ENCODE results near the gene PRXL2C. TPM values are rescaled to one million over a fixed set of nuclear protein-coding genes. Genes with fewer than 3 reads are reported as not detected.
"Not testable (repeated sequence)": the region's sequence is repeated elsewhere in the genome, so short reads cannot be mapped to it uniquely, and the experiment has no call there.

Gene PRXL2C
- total RNA-seq, 1 donor from 2014 or later = 12.6 TPM

DNA sequence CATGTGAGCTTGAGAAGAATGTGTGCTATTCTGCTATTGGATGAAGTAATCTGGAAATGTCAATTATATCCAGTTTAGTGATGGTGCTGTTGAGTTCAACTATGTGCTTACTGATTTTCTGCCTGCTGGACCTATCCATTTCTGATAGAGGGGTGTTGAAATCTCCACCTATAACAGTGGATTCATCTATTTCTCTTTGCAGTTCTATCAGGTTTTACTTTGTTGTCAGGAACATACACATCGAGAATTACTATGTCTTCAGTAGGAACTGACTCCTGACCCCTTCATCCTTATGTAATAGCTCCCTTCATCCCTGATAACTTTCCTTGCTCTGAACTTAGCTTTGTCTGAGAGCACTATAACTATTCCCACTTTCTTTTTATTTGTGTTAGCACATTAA lies 18.7 kb downstream of the PRXL2C start:
- peaks cover 3% of the 10 kb centered on the region for H3K36me3 ChIP-seq (ENCODE audit: insufficient read depth, low read length)
- H3K9me3 ChIP-seq (ENCODE audit: insufficient read depth, low read depth, low read length) = no peaks in the 10 kb centered on the region
- TF ChIP-seq, protein P1, sequence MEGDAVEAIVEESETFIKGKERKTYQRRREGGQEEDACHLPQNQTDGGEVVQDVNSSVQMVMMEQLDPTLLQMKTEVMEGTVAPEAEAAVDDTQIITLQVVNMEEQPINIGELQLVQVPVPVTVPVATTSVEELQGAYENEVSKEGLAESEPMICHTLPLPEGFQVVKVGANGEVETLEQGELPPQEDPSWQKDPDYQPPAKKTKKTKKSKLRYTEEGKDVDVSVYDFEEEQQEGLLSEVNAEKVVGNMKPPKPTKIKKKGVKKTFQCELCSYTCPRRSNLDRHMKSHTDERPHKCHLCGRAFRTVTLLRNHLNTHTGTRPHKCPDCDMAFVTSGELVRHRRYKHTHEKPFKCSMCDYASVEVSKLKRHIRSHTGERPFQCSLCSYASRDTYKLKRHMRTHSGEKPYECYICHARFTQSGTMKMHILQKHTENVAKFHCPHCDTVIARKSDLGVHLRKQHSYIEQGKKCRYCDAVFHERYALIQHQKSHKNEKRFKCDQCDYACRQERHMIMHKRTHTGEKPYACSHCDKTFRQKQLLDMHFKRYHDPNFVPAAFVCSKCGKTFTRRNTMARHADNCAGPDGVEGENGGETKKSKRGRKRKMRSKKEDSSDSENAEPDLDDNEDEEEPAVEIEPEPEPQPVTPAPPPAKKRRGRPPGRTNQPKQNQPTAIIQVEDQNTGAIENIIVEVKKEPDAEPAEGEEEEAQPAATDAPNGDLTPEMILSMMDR (IDR thresholded peaks at IDR 0.05; ENCODE audit: insufficient read depth, low read depth, low read length) = no peak
- TF ChIP-seq EZH2 (IDR thresholded peaks at IDR 0.05; ENCODE audit: insufficient read depth, low read length) = no peak
- H3K79me2 ChIP-seq (ENCODE audit: insufficient read depth, low read length) = no peaks in the 10 kb centered on the region
- no peak overlapping the region for H3K27ac ChIP-seq (ENCODE audit: low read depth, low read length)
- H3K27me3 Mint-ChIP-seq (ENCODE audit: low read depth, unreplicated experiment) = no peaks in the 10 kb centered on the region
- H3K27ac Mint-ChIP-seq (ENCODE audit: unreplicated experiment) = no peak overlapping the region
- no peaks in the 10 kb centered on the region for H3K36me3 Mint-ChIP-seq (ENCODE audit: low read depth, unreplicated experiment)
- no peak for DNase-seq (ENCODE audit: low read depth)
- H3K4me3 Mint-ChIP-seq (ENCODE audit: unreplicated experiment) = no peak overlapping the region
- H3K4me3 ChIP-seq (ENCODE audit: insufficient read depth, low read depth, low read length) = no peak overlapping the region
- no peaks in the 10 kb centered on the region for H3K4me1 ChIP-seq (ENCODE audit: insufficient read depth, low read length)
- H3K9me3 Mint-ChIP-seq (ENCODE audit: unreplicated experiment) = no peaks in the 10 kb centered on the region
- peaks cover 2% of the 10 kb centered on the region for H3K27me3 ChIP-seq (ENCODE audit: insufficient read depth, low read length)
- H2AFZ ChIP-seq (ENCODE audit: low read depth, low read length) = no peak overlapping the region
- no peak overlapping the region for H3K9ac ChIP-seq (ENCODE audit: low read length)
- FAIRE-seq = no peak
- H3K4me2 ChIP-seq (ENCODE audit: low read length) = no peak overlapping the region
- no peaks in the 10 kb centered on the region for H4K20me1 ChIP-seq (ENCODE audit: insufficient read depth, low read length)
- H3K4me1 Mint-ChIP-seq (ENCODE audit: low read depth, unreplicated experiment) = no peaks in the 10 kb centered on the region

DNA sequence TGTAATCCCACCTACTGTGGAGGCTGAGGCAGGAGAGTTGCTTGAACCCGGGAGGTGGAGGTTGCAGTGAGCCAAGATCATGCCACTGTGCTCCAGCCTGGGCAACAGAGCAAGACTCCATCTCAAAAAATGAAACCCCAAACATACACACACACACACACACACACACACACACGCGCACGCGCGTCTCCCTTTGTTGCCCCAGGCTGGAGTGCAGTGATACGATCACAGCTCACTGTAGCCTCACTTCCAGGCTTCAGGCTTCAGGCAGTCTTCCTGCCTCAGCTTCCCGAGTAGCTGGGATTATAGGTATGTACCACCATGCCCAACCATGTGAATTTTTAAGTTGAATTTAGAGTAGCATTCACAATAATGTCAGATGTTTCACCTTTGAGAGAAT lies 21.5 kb downstream of the PRXL2C start:
- FAIRE-seq = not testable (repeated sequence)

DNA sequence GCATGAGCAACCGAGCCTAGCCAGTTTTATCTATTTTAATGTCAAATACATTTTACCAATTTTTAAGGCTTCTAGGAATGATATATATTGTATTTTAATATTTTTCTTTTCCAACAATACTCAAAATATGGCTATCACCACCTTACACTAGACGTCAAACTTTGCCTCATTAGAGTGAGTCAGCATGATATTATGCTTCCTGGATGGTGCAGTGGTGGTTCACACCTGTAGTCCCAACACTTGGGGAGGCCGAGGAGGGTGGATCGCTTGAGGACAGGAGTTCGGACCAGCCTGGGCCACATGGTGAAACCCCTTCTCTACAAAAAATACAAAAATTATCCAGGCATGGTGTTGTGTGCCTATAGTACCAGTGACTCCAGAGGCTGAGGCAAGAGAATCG lies 28.2 kb downstream of the PRXL2C start:
- no peaks in the 10 kb centered on the region for H3K9me3 ChIP-seq (ENCODE audit: insufficient read depth, low read depth, low read length)
- H3K4me2 ChIP-seq (ENCODE audit: low read length) = peak overlapping the region; percentile 16
- no peaks in the 10 kb centered on the region for H4K20me1 ChIP-seq (ENCODE audit: insufficient read depth, low read length)
- H3K9ac ChIP-seq (ENCODE audit: low read length) = no peak overlapping the region
- no peak for FAIRE-seq
- no peak overlapping the region for H2AFZ ChIP-seq (ENCODE audit: low read depth, low read length)
- peaks cover 5% of the 10 kb centered on the region for H3K4me1 ChIP-seq (ENCODE audit: insufficient read depth, low read length)
- DNase-seq (ENCODE audit: low read depth) = no peak
- peaks cover 3% of the 10 kb centered on the region for H3K27me3 Mint-ChIP-seq (ENCODE audit: low read depth, unreplicated experiment)
- H3K79me2 ChIP-seq (ENCODE audit: insufficient read depth, low read length) = no peaks in the 10 kb centered on the region
- no peaks in the 10 kb centered on the region for H3K27me3 ChIP-seq (ENCODE audit: insufficient read depth, low read length)
- H3K36me3 ChIP-seq (ENCODE audit: insufficient read depth, low read length) = no peaks in the 10 kb centered on the region
- H3K36me3 Mint-ChIP-seq (ENCODE audit: low read depth, unreplicated experiment) = no peaks in the 10 kb centered on the region
- peak overlapping the region; percentile 91 for H3K27ac Mint-ChIP-seq (ENCODE audit: unreplicated experiment)
- TF ChIP-seq EZH2 (IDR thresholded peaks at IDR 0.05; ENCODE audit: insufficient read depth, low read length) = no peak
- TF ChIP-seq, protein P1 (IDR thresholded peaks at IDR 0.05; ENCODE audit: insufficient read depth, low read depth, low read length) = no peak
- H3K27ac ChIP-seq (ENCODE audit: low read depth, low read length) = no peak overlapping the region
- no peak overlapping the region for H3K4me3 ChIP-seq (ENCODE audit: insufficient read depth, low read depth, low read length)
- H3K9me3 Mint-ChIP-seq (ENCODE audit: unreplicated experiment) = no peaks in the 10 kb centered on the region
- H3K4me3 Mint-ChIP-seq (ENCODE audit: unreplicated experiment) = no peak overlapping the region
- H3K4me1 Mint-ChIP-seq (ENCODE audit: low read depth, unreplicated experiment) = peaks cover 8% of the 10 kb centered on the region

More for the DNA sequence above, 21.5 kb downstream of the PRXL2C start:
- not testable (repeated sequence) for H3K27me3 ChIP-seq (ENCODE audit: insufficient read depth, low read length); DNase-seq (ENCODE audit: low read depth); H3K27ac ChIP-seq (ENCODE audit: low read depth, low read length); H3K4me2 ChIP-seq (ENCODE audit: low read length); H3K9ac ChIP-seq (ENCODE audit: low read length); H3K4me3 Mint-ChIP-seq (ENCODE audit: unreplicated experiment); H2AFZ ChIP-seq (ENCODE audit: low read depth, low read length); H3K27ac Mint-ChIP-seq (ENCODE audit: unreplicated experiment); H3K9me3 Mint-ChIP-seq (ENCODE audit: unreplicated experiment); H3K36me3 ChIP-seq (ENCODE audit: insufficient read depth, low read length); H3K36me3 Mint-ChIP-seq (ENCODE audit: low read depth, unreplicated experiment); H3K4me1 Mint-ChIP-seq (ENCODE audit: low read depth, unreplicated experiment); H3K4me3 ChIP-seq (ENCODE audit: insufficient read depth, low read depth, low read length); H3K9me3 ChIP-seq (ENCODE audit: insufficient read depth, low read depth, low read length); H3K4me1 ChIP-seq (ENCODE audit: insufficient read depth, low read length); H3K27me3 Mint-ChIP-seq (ENCODE audit: low read depth, unreplicated experiment); H4K20me1 ChIP-seq (ENCODE audit: insufficient read depth, low read length); H3K79me2 ChIP-seq (ENCODE audit: insufficient read depth, low read length)
